Duodenal mucosa (tissue), 2 donors: Measurements from ENCODE around the gene ACSS1.

Source experiments
- H3K27ac ChIP-seq: one replicate; pipeline ENCODE4 v1.7.0; 2013; ENCODE audit warnings: low read depth, low read length
- H3K27me3 ChIP-seq, 2 donors: one replicate each; pipeline ENCODE4 v1.7.0; 2013; ENCODE audit warnings: low read length in 2 of 2, control low read depth in 1 of 2; ENCODE audit not compliant: insufficient read depth in 2 of 2, control insufficient read depth in 1 of 2
- H3K36me3 ChIP-seq, 2 donors: one replicate each; pipeline ENCODE4 v1.7.0; 2013; ENCODE audit warnings: low read length in 2 of 2, control low read depth in 1 of 2; ENCODE audit not compliant: insufficient read depth in 2 of 2, control insufficient read depth in 1 of 2
- H3K4me1 ChIP-seq, 2 donors: one replicate each; pipeline ENCODE4 v1.7.0; 2013; ENCODE audit warnings: low read length in 2 of 2, control low read depth in 1 of 2; ENCODE audit not compliant: insufficient read depth in 2 of 2, control insufficient read depth in 1 of 2
- H3K4me3 ChIP-seq, 2 donors: one replicate each; pipeline ENCODE4 v1.7.0; 2013; ENCODE audit warnings: low read length in 2 of 2, low read depth in 1 of 2
- H3K9ac ChIP-seq, 2 donors: one replicate each; pipeline ENCODE4 v1.7.0; 2013; ENCODE audit warnings: low read length in 2 of 2, low read depth in 1 of 2
- H3K9me3 ChIP-seq, 2 donors: one replicate each; pipeline ENCODE4 v1.7.0; 2013; ENCODE audit warnings: low read length in 2 of 2, control low read depth in 1 of 2; ENCODE audit not compliant: control insufficient read depth in 1 of 2

ACSS1 gene

DNA sequence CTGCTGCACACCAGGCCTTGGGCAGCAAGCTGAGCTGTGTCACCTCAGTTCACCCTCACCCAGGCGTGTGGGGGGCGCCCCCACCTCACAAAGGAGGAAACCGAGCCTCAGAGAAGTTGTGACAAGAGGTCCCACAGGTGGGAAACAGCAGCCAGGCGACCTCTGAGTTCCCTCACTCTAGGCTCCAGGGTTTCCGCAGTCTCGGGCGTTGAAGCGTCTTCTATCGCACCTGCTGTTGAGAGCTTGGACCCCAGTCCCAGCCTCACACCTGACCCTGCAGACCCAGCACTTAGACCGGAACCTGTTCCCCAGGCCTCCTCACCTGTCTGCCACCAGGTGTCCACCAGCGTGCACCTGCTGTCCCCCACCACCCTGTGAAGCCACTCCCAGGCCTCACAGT, 43.1 kb downstream of the ACSS1 start:
- H3K36me3 ChIP-seq, result peaks cover 58 to 75% of the 10 kb centered on the region in 2 donors
- H3K9ac ChIP-seq, result no peak overlapping the region
- no peak overlapping the region for H3K4me3 ChIP-seq
- no peak overlapping the region for H3K27ac ChIP-seq
- no peaks in the 10 kb centered on the region for H3K9me3 ChIP-seq
- H3K4me1 ChIP-seq, result peaks cover 8 to 9% of the 10 kb centered on the region in 2 donors
- no peaks in the 10 kb centered on the region for H3K27me3 ChIP-seq

DNA sequence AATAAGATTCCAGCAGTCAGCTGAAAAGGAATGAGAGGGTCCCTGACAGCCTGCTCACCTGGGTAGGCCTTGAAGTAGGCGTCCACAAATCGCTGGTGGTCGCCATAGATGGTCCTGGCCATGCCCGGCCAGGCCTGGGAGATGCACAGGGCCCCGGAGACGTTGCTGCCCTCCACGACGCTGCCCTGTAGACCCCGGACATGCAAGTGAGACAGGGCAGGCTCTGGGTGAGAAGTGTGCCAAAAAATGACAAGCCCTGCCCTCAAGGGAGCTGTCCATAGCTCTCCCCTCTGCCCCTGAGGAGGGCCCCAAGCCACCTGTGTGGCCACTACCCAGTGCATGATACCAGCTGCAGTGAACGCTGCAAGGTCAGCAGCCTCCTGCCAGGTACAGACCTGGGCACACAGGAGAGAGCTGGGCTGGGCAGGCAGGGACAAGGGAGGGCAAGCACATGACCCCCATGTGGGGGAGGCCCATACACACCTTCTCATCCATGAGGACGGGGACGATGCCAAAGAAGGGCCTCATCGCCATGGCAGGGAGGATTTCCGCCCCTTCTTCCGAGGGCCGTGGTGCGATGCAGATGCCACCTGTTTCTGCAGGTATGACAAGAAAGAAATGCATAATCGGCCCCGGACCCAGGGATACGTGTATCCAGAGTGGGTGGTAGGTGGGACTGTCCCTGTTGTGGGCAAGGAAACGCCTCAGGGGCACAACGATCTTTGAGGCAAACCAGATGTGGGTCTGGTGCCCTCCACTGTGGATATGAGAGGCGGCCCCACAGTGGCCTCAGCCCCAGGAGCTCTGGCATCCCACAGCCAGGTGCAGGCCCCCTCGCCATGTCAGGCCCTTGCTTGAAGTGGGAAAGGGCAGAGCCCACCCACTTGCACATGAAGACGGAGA, 44.2 kb downstream of the ACSS1 start:
- H3K27me3 ChIP-seq, result no peaks in the 10 kb centered on the region
- H3K27ac ChIP-seq, result no peak overlapping the region
- no peak overlapping the region for H3K4me3 ChIP-seq
- H3K9ac ChIP-seq, result no peak overlapping the region
- no peaks in the 10 kb centered on the region for H3K9me3 ChIP-seq
- peaks cover 64 to 77% of the 10 kb centered on the region in 2 donors for H3K36me3 ChIP-seq
- peaks cover 8% of the 10 kb centered on the region in 2 donors for H3K4me1 ChIP-seq

DNA sequence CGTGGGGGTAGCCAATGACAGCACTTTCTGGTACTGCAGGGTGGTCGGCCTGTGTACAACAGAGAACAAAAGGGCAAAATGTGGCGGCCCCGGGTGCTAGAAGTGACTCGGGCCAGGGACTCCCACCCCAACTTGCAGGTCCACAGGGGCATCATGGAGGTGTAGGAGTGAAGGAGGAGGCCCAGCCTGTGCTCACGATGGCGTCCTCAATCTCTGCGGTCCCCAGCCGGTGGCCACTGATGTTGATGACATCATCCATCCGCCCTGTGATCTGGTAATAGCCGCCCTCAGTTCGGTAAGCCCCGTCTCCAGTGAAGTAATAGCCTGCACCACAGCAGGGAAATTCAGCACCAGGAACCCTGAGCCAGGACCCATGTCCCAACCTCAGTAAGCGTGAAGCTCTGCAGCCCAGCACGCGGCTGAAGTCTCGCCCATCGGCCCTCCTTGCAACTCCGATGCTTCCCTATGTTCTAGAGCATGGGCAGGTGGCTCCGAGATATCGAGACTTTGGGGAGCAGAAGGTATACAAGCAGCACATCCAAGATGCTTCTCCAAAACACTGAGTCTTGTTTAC, 45.2 kb downstream of the ACSS1 start:
- H3K27me3 ChIP-seq, result no peaks in the 10 kb centered on the region
- H3K36me3 ChIP-seq, result peaks cover 67 to 87% of the 10 kb centered on the region in 2 donors
- H3K9me3 ChIP-seq, result no peaks in the 10 kb centered on the region
- H3K4me1 ChIP-seq, result peaks cover 3% of the 10 kb centered on the region in 2 donors
- no peak overlapping the region for H3K9ac ChIP-seq
- H3K4me3 ChIP-seq, result no peak overlapping the region
- H3K27ac ChIP-seq, result no peak overlapping the region

DNA sequence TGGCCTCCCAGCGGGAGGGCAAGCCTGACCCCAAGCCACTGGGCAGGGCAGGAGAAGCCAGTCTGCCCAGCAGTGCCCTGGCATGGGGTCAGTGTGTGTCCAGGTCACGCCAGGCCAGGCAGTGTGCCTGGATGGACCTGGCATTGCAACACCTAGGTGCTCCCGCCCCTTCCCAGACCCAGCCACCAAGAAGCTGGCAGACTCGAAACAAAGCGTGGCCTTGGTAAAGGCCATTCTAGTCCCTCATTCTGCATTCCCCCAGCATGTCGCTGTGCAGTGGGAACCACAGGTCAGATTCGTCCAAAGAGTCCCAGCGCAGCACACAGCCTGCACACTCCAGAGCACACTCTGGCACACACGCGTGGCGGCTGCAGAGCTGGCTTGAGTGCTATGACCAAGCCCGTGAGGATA, 46.1 kb downstream of the ACSS1 start:
- peaks cover 69 to 95% of the 10 kb centered on the region in 2 donors for H3K36me3 ChIP-seq
- no peak overlapping the region for H3K4me3 ChIP-seq
- no peaks in the 10 kb centered on the region for H3K27me3 ChIP-seq
- no peaks in the 10 kb centered on the region for H3K9me3 ChIP-seq
- no peak overlapping the region for H3K27ac ChIP-seq
- H3K9ac ChIP-seq, result no peak overlapping the region
- H3K4me1 ChIP-seq, result peaks cover 0 to 3% of the 10 kb centered on the region in 2 donors

DNA sequence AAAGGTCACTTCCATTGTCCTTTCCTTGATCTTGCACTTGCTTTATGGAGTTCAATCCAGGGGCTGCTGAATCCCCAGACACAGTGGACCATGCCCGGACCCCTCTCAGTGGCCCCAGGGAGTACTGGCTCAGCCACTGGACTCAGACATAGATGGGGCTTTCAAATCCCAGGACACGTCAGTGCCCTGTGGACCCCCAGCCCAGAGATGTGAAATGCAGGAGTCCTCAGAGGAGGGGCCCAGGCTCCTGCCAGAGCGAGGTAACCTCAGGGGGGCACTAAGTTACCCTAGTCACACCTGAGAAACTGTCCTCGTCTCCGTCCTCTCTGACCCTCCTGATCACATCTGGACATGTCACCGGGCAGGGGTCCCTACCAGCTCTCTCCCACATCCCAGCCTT, 46.7 kb downstream of the ACSS1 start:
- Histone ChIP-seq H3K4me1 (peaks cover 0 to 3% of the 10 kb centered on the region in 2 donors), H3K27me3 (no peaks in the 10 kb centered on the region), H3K9ac (no peak overlapping the region), H3K36me3 (peaks cover 71 to 95% of the 10 kb centered on the region in 2 donors), H3K27ac (no peak overlapping the region), H3K4me3 (no peak overlapping the region), H3K9me3 (no peaks in the 10 kb centered on the region)

DNA sequence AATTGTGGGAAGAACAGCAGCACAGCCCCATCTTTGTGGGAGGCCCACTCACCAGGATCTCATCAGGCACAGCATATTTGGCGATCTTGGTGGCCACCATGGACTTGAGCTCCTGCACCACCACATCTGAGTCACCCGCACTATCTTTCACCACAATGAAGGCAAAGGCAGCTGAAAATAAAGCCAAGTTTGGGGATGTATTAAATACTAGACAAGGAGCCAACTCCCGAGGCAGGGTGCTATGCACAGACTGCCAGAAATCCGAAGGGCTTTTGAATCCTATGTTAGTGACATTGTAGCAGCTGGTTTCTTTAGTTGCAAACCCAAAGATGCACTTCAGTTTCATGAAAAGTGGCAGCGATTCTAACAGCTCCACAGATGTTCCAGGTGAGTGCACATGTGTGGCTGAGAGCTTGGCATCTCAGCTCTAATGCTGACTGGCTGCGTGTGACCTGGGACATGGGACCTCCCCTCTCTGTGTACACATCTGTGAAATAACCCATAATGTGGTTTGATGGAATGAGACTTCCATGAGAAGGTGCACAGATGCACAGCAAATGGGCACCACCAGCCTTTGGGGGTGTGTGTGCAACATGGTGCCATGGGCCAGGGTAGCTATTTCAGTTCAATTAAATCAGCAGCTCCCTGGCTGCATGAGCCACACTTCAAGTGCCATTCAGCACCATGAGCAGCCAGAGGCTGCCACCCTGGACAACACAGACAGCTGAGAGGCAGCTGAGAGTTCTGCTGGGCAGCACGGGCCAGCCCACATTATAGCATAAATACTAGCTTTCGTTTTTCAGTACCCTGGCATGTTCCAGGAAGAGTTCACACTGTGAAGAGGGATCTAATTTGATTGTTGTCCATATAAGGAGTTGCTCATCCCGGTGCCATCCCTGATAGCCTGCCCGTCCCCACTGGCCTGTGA, 48.5 kb downstream of the ACSS1 start:
- Histone ChIP-seq H3K4me1 (no peaks in the 10 kb centered on the region), H3K27ac (no peak overlapping the region), H3K9ac (no peak overlapping the region), H3K9me3 (no peaks in the 10 kb centered on the region), H3K36me3 (peaks cover 67 to 96% of the 10 kb centered on the region in 2 donors), H3K4me3 (no peak overlapping the region), H3K27me3 (no peaks in the 10 kb centered on the region)

DNA sequence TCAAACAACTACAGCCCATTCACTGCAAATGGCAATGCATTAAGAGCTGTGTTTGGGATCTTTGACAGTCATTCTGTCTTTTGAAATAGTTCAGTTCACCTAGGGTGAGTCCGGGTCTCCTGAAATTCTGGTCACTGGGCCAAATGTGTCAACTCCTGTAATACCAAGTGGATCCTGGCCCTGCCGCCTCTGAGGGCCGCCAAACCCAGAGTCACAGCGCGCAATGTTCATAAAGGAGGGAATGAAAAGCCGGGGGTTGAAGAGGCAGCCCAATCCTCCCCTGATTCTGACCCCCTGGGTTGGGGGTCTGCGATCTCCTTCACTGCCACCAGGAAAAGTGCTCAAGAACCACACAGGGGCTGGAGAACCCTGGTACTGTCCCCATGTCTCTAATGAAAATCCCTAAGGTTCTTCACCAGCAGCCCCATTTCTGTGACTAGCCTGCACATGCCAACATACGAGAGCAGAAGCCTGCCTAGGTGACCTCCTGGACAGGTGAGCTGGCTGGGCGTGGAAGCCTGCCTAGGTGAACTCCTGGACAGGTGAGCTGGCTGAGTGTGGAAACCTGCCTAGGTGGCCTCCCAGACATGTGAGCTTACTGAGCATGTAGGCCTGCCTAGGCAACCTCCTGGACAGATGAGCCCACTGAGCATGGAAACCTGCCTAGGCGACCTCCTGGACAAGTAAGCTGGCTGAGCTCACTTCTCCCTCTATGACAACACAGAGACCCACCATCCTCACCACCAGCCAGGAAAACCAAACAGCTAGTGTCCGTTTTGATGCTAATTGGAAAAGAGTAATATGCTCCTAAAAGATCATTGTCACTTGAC, 49.3 kb downstream of the ACSS1 start:
- H3K4me1 ChIP-seq, result no peaks in the 10 kb centered on the region
- no peak overlapping the region for H3K27ac ChIP-seq
- H3K4me3 ChIP-seq, result no peak overlapping the region
- H3K36me3 ChIP-seq, result peaks cover 59 to 87% of the 10 kb centered on the region in 2 donors
- no peaks in the 10 kb centered on the region for H3K27me3 ChIP-seq
- H3K9ac ChIP-seq, result no peak overlapping the region
- H3K9me3 ChIP-seq, result no peaks in the 10 kb centered on the region

DNA sequence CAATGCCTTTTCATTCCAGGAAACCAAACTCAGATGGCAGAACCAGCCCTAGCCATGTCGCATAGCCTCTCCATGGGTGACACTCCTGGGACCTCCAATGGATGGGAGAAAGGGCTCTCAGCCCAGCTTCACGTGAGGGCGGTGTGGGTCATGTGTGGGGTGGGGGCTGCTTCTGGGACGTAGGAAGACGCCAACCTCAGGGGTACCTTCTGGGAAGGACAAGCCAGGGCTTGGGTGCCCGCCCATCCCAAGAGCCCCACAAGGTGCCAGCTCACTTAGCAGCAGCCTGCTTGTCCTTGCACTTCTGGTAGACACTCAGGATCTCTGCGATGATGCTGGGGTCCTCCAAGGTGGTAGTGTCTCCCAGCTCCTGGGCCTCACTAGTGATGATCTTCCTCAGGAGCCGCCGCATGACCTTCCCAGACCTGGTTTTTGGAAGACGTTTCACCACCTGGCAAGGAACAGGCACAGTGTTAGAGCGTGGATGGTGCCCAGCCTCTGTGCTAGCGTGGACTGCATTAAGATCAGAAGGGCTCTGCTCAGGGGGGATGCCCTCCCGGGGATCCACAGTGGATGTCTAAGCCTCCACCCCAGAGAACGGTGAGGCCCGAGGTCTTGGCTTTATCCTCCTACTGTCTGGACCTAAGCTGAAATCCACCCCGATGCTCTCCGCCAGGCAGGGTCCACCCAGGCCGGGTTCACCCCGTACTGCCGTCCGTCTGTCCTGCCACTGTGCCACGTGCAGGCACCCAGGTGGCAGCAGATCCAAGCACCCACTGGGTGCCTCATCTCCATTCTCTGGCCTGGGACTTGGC, 50.2 kb downstream of the ACSS1 start:
- no peak overlapping the region for H3K4me3 ChIP-seq
- no peak overlapping the region for H3K9ac ChIP-seq
- H3K4me1 ChIP-seq, result no peaks in the 10 kb centered on the region
- H3K9me3 ChIP-seq, result no peaks in the 10 kb centered on the region
- peaks cover 52 to 81% of the 10 kb centered on the region in 2 donors for H3K36me3 ChIP-seq
- H3K27ac ChIP-seq, result no peak overlapping the region
- no peaks in the 10 kb centered on the region for H3K27me3 ChIP-seq
